ENCODE measurements around the gene KMT2A.

DNA sequence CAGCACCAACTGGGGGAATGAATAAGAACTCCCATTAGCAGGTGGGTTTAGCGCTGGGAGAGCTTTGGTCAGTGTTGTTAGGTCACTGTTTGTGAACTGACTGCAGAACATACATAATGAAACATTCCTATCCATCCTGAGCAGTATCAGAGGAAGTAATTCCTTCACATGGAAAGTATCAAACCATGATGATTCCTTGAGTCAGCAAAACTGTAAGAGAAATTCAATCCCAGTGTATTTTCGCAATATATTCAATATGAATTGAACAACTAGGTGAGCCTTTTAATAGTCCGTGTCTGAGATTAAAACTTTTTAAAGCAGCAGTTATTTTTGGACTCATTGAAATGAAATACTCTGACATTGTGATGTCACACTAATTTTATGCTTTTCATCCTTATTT lies 48.1 kb downstream of the KMT2A start:
- TF ChIP-seq EZH2 (IDR thresholded peaks at IDR 0.05; ENCODE audit: borderline replicate concordance, low read depth, low read length, severe bottlenecking), result no peak
- TF ChIP-seq, protein P1, sequence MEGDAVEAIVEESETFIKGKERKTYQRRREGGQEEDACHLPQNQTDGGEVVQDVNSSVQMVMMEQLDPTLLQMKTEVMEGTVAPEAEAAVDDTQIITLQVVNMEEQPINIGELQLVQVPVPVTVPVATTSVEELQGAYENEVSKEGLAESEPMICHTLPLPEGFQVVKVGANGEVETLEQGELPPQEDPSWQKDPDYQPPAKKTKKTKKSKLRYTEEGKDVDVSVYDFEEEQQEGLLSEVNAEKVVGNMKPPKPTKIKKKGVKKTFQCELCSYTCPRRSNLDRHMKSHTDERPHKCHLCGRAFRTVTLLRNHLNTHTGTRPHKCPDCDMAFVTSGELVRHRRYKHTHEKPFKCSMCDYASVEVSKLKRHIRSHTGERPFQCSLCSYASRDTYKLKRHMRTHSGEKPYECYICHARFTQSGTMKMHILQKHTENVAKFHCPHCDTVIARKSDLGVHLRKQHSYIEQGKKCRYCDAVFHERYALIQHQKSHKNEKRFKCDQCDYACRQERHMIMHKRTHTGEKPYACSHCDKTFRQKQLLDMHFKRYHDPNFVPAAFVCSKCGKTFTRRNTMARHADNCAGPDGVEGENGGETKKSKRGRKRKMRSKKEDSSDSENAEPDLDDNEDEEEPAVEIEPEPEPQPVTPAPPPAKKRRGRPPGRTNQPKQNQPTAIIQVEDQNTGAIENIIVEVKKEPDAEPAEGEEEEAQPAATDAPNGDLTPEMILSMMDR (IDR thresholded peaks at IDR 0.05; ENCODE audit: borderline replicate concordance, extremely low read depth, low read length, poor library complexity, severe bottlenecking), result no peak

Measured in DND-41 (cell line).